Neuronal stem cell (in vitro differentiated cells): Measurements from ENCODE around the gene SCAMP2.
"Not testable (repeated sequence)": the region's sequence is repeated elsewhere in the genome, so short reads cannot be mapped to it uniquely, and the experiment has no call there.

Experiments
- DNase-seq: peaks from one replicate; pipeline ENCODE4 v3.0.0-alpha.2; 2013; ENCODE audit warnings: low spot score
- H2AFZ ChIP-seq: one replicate; pipeline ENCODE4 v1.6.1; 2013; ENCODE audit warnings: mild to moderate bottlenecking, low read length, inconsistent platforms
- H2AK5ac ChIP-seq: 2 replicates; pipeline ENCODE4 v1.6.1; 2013; ENCODE audit warnings: low read depth, mild to moderate bottlenecking, inconsistent platforms, low read length, moderate library complexity, mixed read lengths
- H2BK120ac ChIP-seq: 2 replicates; pipeline ENCODE4 v1.6.1; 2013; ENCODE audit warnings: low read depth, mild to moderate bottlenecking, inconsistent platforms, low read length, moderate library complexity, mixed read lengths
- H2BK12ac ChIP-seq: one replicate; pipeline ENCODE4 v1.6.1; 2013; ENCODE audit warnings: low read length, inconsistent platforms
- H2BK15ac ChIP-seq: 2 replicates; pipeline ENCODE4 v1.6.1; 2013; ENCODE audit warnings: mild to moderate bottlenecking, low read length, inconsistent platforms, mixed read lengths
- H2BK5ac ChIP-seq: one replicate; pipeline ENCODE4 v1.6.1; 2013; ENCODE audit warnings: inconsistent platforms, mild to moderate bottlenecking, low read length, moderate library complexity
- H3K14ac ChIP-seq: one replicate; pipeline ENCODE4 v1.6.1; 2013; ENCODE audit warnings: low read length, inconsistent platforms
- H3K18ac ChIP-seq: 2 replicates; pipeline ENCODE4 v1.6.1; 2013; ENCODE audit warnings: low read length, inconsistent platforms
- H3K23ac ChIP-seq: 2 replicates; pipeline ENCODE4 v1.6.1; 2013; ENCODE audit warnings: low read depth, mild to moderate bottlenecking, mixed read lengths, low read length, inconsistent platforms; ENCODE audit not compliant: poor library complexity
- H3K27ac ChIP-seq: replicated peaks from 3 replicates; pipeline ENCODE4 v1.5.1; 2013; ENCODE audit warnings: low read length, inconsistent platforms
- H3K27me3 ChIP-seq, 3 experiments: 2 replicates each; pipeline ENCODE4 v1.6.1; 2013; ENCODE audit warnings: low read length in 3 of 3, mild to moderate bottlenecking in 2 of 3, inconsistent platforms in 1 of 3, low read depth in 1 of 3, mixed read lengths in 1 of 3, moderate library complexity in 1 of 3; ENCODE audit not compliant: control insufficient read depth in 3 of 3, insufficient read depth in 3 of 3
- H3K36me3 ChIP-seq, 2 donors: replicated peaks in 1 of 2; 2 replicates each; pipeline ENCODE4 v1.6.1; 2013; ENCODE audit warnings: low read length in 2 of 2; ENCODE audit not compliant: control insufficient read depth in 2 of 2, insufficient read depth in 2 of 2
- H3K4ac ChIP-seq: 2 replicates; pipeline ENCODE4 v1.6.1; 2013; ENCODE audit warnings: inconsistent platforms, mild to moderate bottlenecking, low read length, moderate library complexity
- H3K4me1 ChIP-seq, 2 donors: 1 replicate in 1 of 2; 2 replicates in 1 of 2; pipeline ENCODE4 v1.6.1; 2013; ENCODE audit warnings: low read length in 2 of 2, low read depth in 1 of 2; ENCODE audit not compliant: control insufficient read depth in 2 of 2, insufficient read depth in 1 of 2
- H3K4me2 ChIP-seq: one replicate; pipeline ENCODE4 v1.6.1; 2013; ENCODE audit warnings: mild to moderate bottlenecking, low read length, inconsistent platforms; ENCODE audit not compliant: insufficient read depth, poor library complexity, severe bottlenecking
- H3K4me3 ChIP-seq, 2 donors: 2 replicates each; pipeline ENCODE4 v1.5.1; 2013; ENCODE audit warnings: low read length in 2 of 2, mild to moderate bottlenecking in 2 of 2, inconsistent platforms in 1 of 2, moderate library complexity in 1 of 2
- H3K79me1 ChIP-seq: one replicate; pipeline ENCODE4 v1.6.1; 2013; ENCODE audit warnings: low read depth, mild to moderate bottlenecking, inconsistent platforms, low read length, moderate library complexity
- H3K9ac ChIP-seq: one replicate; pipeline ENCODE4 v1.6.1; 2013; ENCODE audit warnings: mild to moderate bottlenecking, low read depth, low read length, inconsistent platforms; ENCODE audit not compliant: poor library complexity
- H3K9me3 ChIP-seq, 2 donors: replicated peaks in 1 of 2; 2 replicates each; pipeline versions ENCODE3 to v1.6.1; 2013; ENCODE audit warnings: low read length in 2 of 2, mild to moderate bottlenecking in 2 of 2, inconsistent platforms in 1 of 2, low read depth in 1 of 2, mixed read lengths in 1 of 2, moderate library complexity in 1 of 2; ENCODE audit not compliant: control insufficient read depth in 2 of 2, insufficient read depth in 1 of 2
- H4K8ac ChIP-seq: one replicate; pipeline ENCODE4 v1.6.1; 2013; ENCODE audit warnings: low read depth, mild to moderate bottlenecking, inconsistent platforms, low read length, moderate library complexity
- H4K91ac ChIP-seq: one replicate; pipeline ENCODE4 v1.6.1; 2013; ENCODE audit warnings: low read length, low read depth, mild to moderate bottlenecking, inconsistent platforms; ENCODE audit not compliant: poor library complexity
- WGBS, 2 donors: extraction: QIAGEN DNeasy Blood & Tissue Kit; methylation state at CpG; one replicate each; pipeline ENCODE4 v1.1.7; 2013; ENCODE audit warnings: missing lambda C conversion rate in 2 of 2, mixed read lengths in 1 of 2; ENCODE audit not compliant: insufficient read length in 2 of 2, insufficient replicate concordance in 1 of 2; ENCODE audit errors: extremely low coverage in 2 of 2; 5-methylcytosine and 5-hydroxymethylcytosine counted together

The SCAMP2 gene

DNA sequence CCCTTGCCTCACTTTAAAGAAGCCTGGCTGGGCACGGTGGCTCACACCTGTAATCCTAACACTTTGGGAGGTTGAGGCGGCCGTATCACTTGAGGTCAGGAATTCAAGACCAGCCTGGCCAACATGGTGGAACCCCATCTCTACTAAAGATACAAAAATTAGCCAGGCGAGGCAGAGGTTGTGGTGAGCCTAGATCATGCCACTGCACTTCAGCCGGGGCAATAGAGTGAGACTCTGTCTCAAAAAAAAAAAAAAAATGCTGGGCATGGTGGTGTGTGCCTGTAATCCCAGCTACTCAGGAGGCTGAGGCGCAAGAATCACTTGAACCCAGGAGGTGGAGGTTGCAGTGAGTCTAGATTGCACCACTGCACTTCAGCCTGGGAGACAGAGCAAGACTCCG is 21.2 kb upstream of the SCAMP2 start:
- no CpG with 5 or more reads among the region's 7 CpGs for WGBS, 2 donors
- H2BK15ac ChIP-seq, H3K4me1 ChIP-seq, H3K14ac ChIP-seq, H2BK12ac ChIP-seq, H2AK5ac ChIP-seq, H4K91ac ChIP-seq, DNase-seq, H3K27me3 ChIP-seq, H3K9ac ChIP-seq, H2BK120ac ChIP-seq, H3K4me2 ChIP-seq, H3K18ac ChIP-seq, H3K9me3 ChIP-seq, H3K27ac ChIP-seq, H3K79me1 ChIP-seq, H3K4ac ChIP-seq, H2AFZ ChIP-seq, H2BK5ac ChIP-seq, H3K4me3 ChIP-seq, H3K23ac ChIP-seq, H4K8ac ChIP-seq: not testable (repeated sequence)
- peaks cover 41 to 66% of the 10 kb centered on the region in 2 donors for H3K36me3 ChIP-seq

DNA sequence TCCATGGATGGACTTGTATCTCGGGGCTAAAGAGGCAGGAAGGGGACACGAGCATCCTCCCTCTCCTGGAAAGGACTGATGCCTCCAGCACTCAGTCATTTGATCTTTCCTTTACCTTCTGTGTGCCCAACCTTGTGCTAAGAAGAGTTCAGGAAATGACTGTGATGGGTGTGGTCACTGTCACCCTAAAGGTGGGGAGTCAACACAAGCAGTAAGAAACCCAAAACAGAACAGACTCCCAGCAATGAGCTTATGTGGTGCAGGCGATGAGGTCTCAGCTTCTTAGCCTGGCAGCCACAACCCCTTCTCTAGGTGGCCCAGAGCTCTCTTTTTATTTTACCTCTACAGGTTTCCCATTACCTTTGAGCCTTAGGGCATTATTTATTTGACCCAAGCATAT is 20.5 kb upstream of the SCAMP2 start:
- peaks cover 34 to 59% of the 10 kb centered on the region in 2 donors for H3K36me3 ChIP-seq
- no peak for DNase-seq
- H3K4me3 ChIP-seq: no peak overlapping the region
- H2AFZ ChIP-seq: no peak overlapping the region
- no peaks in the 10 kb centered on the region for H3K79me1 ChIP-seq
- no peaks in the 10 kb centered on the region for H3K27me3 ChIP-seq
- no peak overlapping the region for H2BK5ac ChIP-seq
- no peak overlapping the region for H3K18ac ChIP-seq
- H2BK15ac ChIP-seq: no peak overlapping the region
- H2BK12ac ChIP-seq: no peak overlapping the region
- no peak overlapping the region for H3K9ac ChIP-seq
- WGBS, 2 donors: no CpG with 5 or more reads among the region's 3 CpGs
- no peak overlapping the region for H2BK120ac ChIP-seq
- H3K14ac ChIP-seq: no peak overlapping the region
- H3K4me1 ChIP-seq: peaks cover 6 to 7% of the 10 kb centered on the region in 2 donors
- H4K91ac ChIP-seq: no peak overlapping the region
- H2AK5ac ChIP-seq: no peak overlapping the region
- no peak overlapping the region for H4K8ac ChIP-seq
- H3K27ac ChIP-seq: no peak overlapping the region
- H3K4ac ChIP-seq: no peak overlapping the region
- H3K4me2 ChIP-seq: no peak overlapping the region
- H3K9me3 ChIP-seq: no peaks in the 10 kb centered on the region
- no peak overlapping the region for H3K23ac ChIP-seq

DNA sequence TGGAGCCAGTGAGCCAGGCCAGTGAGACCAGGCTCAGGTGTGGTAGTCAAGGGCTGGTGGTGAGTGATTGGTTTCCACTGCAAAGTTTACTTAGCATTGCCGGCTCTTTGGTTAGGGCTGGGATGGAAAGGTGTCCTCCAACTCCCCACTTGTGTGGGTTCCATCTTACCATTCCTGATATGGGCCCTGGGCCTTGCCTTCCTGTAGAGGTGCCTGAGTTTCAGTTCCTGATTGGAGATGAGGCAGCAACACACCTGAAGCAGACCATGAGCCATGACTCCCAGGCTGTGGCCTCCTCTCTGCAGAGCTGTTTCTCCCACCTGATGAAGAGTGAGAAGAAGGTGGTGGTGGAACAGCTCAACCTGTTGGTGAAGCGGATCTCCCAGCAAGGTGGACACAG is 19.8 kb upstream of the SCAMP2 start:
- no CpG with 5 or more reads among the region's 2 CpGs for WGBS, 2 donors
- Histone ChIP-seq H2BK120ac (no peak overlapping the region), H3K18ac (no peak overlapping the region)

DNA sequence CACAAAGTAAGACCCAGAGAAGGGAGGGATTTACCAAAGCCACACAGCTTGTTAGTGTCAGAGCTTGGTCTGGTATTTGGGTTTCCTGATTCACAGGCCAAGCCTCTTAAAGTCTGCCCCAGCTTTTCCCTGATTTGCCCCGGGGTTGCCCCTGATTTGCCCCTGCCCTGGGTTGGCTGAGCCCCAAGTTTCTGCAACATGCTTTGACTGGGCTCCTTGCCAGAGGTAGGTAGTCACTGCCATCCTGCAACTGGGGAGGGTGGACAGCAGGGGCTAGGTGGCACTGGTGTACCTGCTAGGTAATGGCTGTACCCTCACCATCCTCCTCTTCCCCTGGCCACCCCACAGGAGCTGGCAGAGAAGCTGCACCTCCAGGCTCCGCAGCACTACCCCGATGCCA is 19.1 kb upstream of the SCAMP2 start:
- Histone ChIP-seq H2BK12ac (no peak overlapping the region), H3K4me2 (no peak overlapping the region), H3K4me3 (no peak overlapping the region), H3K27ac (no peak overlapping the region), H3K79me1 (no peaks in the 10 kb centered on the region), H2AFZ (no peak overlapping the region), H4K8ac (no peak overlapping the region), H3K27me3 (no peaks in the 10 kb centered on the region), H2BK15ac (no peak overlapping the region), H3K9ac (no peak overlapping the region), H2AK5ac (no peak overlapping the region), H3K9me3 (no peaks in the 10 kb centered on the region), H3K14ac (no peak overlapping the region), H4K91ac (no peak overlapping the region), H2BK120ac (no peak overlapping the region), H3K4ac (no peak overlapping the region), H3K4me1 (peaks cover 7% of the 10 kb centered on the region in 2 donors), H3K36me3 (peaks cover 30 to 48% of the 10 kb centered on the region in 2 donors), H3K23ac (peak overlapping the region; percentile 37), H3K18ac (no peak overlapping the region), H2BK5ac (no peak overlapping the region)
- DNase-seq: no peak
- no CpG with 5 or more reads among the region's 3 CpGs for WGBS, 2 donors

More for the DNA sequence above, 19.8 kb upstream of the SCAMP2 start:
- H3K27ac ChIP-seq: no peak overlapping the region
- no peak overlapping the region for H2BK12ac ChIP-seq
- H2BK15ac ChIP-seq: no peak overlapping the region
- H3K79me1 ChIP-seq: no peaks in the 10 kb centered on the region
- no peak overlapping the region for H3K14ac ChIP-seq
- no peak overlapping the region for H3K9ac ChIP-seq
- no peak overlapping the region for H3K4me3 ChIP-seq
- no peak for DNase-seq
- no peak overlapping the region for H2AFZ ChIP-seq
- H4K8ac ChIP-seq: no peak overlapping the region
- H3K27me3 ChIP-seq: no peaks in the 10 kb centered on the region
- H3K36me3 ChIP-seq: peaks cover 32 to 54% of the 10 kb centered on the region in 2 donors
- H3K9me3 ChIP-seq: no peaks in the 10 kb centered on the region
- no peak overlapping the region for H2AK5ac ChIP-seq
- no peak overlapping the region for H2BK5ac ChIP-seq
- H3K23ac ChIP-seq: no peak overlapping the region
- H3K4me1 ChIP-seq: peaks cover 7% of the 10 kb centered on the region in 2 donors
- no peak overlapping the region for H4K91ac ChIP-seq
- no peak overlapping the region for H3K4me2 ChIP-seq
- no peak overlapping the region for H3K4ac ChIP-seq
